Small intestine (tissue), 16 donors: ENCODE results near the gene HMGB1. TPM values are rescaled to one million over a fixed set of nuclear protein-coding genes. Genes with fewer than 3 reads are reported as not detected.

ENCODE experiments used
- DNase-seq, 2 donors: peaks; one replicate each; pipeline versions ENCODE4 v3.0.0 to v3.0.0-alpha.2; 2013
- FAIRE-seq: peaks from 2 replicates; lab custom pipeline; 2012; peaks lifted over from hg19 to GRCh38; lab: Jason Lieb, UNC
- H3K27ac ChIP-seq, 3 donors: one replicate each; pipeline ENCODE4 v1.5.1; 2013; ENCODE audit warnings: low read length in 2 of 3, mild to moderate bottlenecking in 2 of 3, control low read depth in 1 of 3, inconsistent platforms in 1 of 3, low read depth in 1 of 3, moderate library complexity in 1 of 3
- H3K27me3 ChIP-seq, 3 donors: one replicate each; pipeline ENCODE4 v1.6.1; 2013; ENCODE audit warnings: low read length in 3 of 3, inconsistent platforms in 1 of 3; ENCODE audit not compliant: control insufficient read depth in 3 of 3, insufficient read depth in 3 of 3
- H3K36me3 ChIP-seq, 3 donors: one replicate each; pipeline ENCODE4 v1.6.1; 2013; ENCODE audit warnings: low read length in 3 of 3, inconsistent platforms in 1 of 3, low read depth in 1 of 3, mild to moderate bottlenecking in 1 of 3, moderate library complexity in 1 of 3; ENCODE audit not compliant: control insufficient read depth in 3 of 3, insufficient read depth in 2 of 3
- H3K4me1 ChIP-seq, 3 donors: one replicate each; pipeline ENCODE4 v1.6.1; 2013; ENCODE audit warnings: low read length in 2 of 3, inconsistent platforms in 1 of 3, low read depth in 1 of 3, mild to moderate bottlenecking in 1 of 3, moderate library complexity in 1 of 3; ENCODE audit not compliant: control insufficient read depth in 3 of 3, insufficient read depth in 2 of 3
- H3K4me3 ChIP-seq, 3 donors: one replicate each; pipeline ENCODE4 v1.5.1; 2013; ENCODE audit warnings: low read length in 3 of 3, control low read depth in 1 of 3, inconsistent platforms in 1 of 3, low read depth in 1 of 3, mild to moderate bottlenecking in 1 of 3, moderate library complexity in 1 of 3
- H3K9me3 ChIP-seq, 2 donors: one replicate each; pipeline ENCODE4 v1.6.1; 2013; ENCODE audit warnings: low read depth in 1 of 2, low read length in 1 of 2; ENCODE audit not compliant: control insufficient read depth in 2 of 2, insufficient read depth in 1 of 2
- WGBS, 3 donors: extraction: QIAGEN DNeasy Blood & Tissue Kit; methylation state at CpG; one replicate each; pipeline ENCODE4 v1.1.7; 2013; 5-methylcytosine and 5-hydroxymethylcytosine counted together
- long read RNA-seq, 10 donors: transcript quantifications; one replicate each; lab custom pipeline, GENCODE V29; 2026
- polyA plus RNA-seq, 4 donors: library from polyadenylated mRNA; stranded (reverse) in 3 of 4; unstranded in 1 of 4; fragments of 200-250 nt in 3 of 4; fragments of 120-200 nt in 1 of 4; gene quantifications; one replicate each; pipeline versions ENCODE4 v1.2.1 to v1.2.3, GENCODE V29; 2013
- donor health status: healthy with polysubstance abuse.
- donor health status: control.
- donor health status: control.
- donor health status: Bipolar disorder and iron deficiency.
- donor health status: healthy.

The HMGB1 gene
- polyA plus RNA-seq = 100 to 1,000 TPM; 244 to 598 (median 374) TPM
- long read RNA-seq, donor 1, full-length matches to known transcripts = 368 of 1,128 reads
- long read RNA-seq, donor 1, partial matches to known transcripts = 753 of 1,128 reads
- long read RNA-seq, donor 1, other reads (novel, unspliced or antisense) = 7 of 1,128 reads
- long read RNA-seq, donor 2, full-length matches to known transcripts = 80 of 194 reads
- long read RNA-seq, donor 2, partial matches to known transcripts = 114 of 194 reads
- long read RNA-seq, donor 2, other reads (novel, unspliced or antisense) = 0 of 194 reads
- long read RNA-seq, donor 3, full-length matches to known transcripts = 200 of 388 reads
- long read RNA-seq, donor 3, partial matches to known transcripts = 188 of 388 reads
- long read RNA-seq, donor 3, other reads (novel, unspliced or antisense) = 0 of 388 reads
- long read RNA-seq, donor 4, full-length matches to known transcripts = 16 of 16 reads
- long read RNA-seq, donor 4, partial matches to known transcripts = 0 of 16 reads
- long read RNA-seq, donor 4, other reads (novel, unspliced or antisense) = 0 of 16 reads
- long read RNA-seq, donor 5, full-length matches to known transcripts = 85 of 165 reads
- long read RNA-seq, donor 5, partial matches to known transcripts = 80 of 165 reads
- long read RNA-seq, donor 5, other reads (novel, unspliced or antisense) = 0 of 165 reads
- long read RNA-seq, donor 6, full-length matches to known transcripts = 133 of 338 reads
- long read RNA-seq, donor 6, partial matches to known transcripts = 205 of 338 reads
- long read RNA-seq, donor 6, other reads (novel, unspliced or antisense) = 0 of 338 reads
- long read RNA-seq, donor 7 = 0 reads
- long read RNA-seq, donor 8, full-length matches to known transcripts = 35 of 68 reads
- long read RNA-seq, donor 8, partial matches to known transcripts = 33 of 68 reads
- long read RNA-seq, donor 8, other reads (novel, unspliced or antisense) = 0 of 68 reads
- long read RNA-seq, donor 9, full-length matches to known transcripts = 66 of 126 reads
- long read RNA-seq, donor 9, partial matches to known transcripts = 60 of 126 reads
- long read RNA-seq, donor 9, other reads (novel, unspliced or antisense) = 0 of 126 reads
- long read RNA-seq, donor 10, full-length matches to known transcripts = 285 of 1,033 reads
- long read RNA-seq, donor 10, partial matches to known transcripts = 742 of 1,033 reads
- long read RNA-seq, donor 10, other reads (novel, unspliced or antisense) = 6 of 1,033 reads

- 0% methylated on average over 44 to 57 of the region's 57 CpGs for WGBS, 3 donors
- H3K27ac ChIP-seq = peak within 1 kb of the TSS; percentile 94 to 100 (median 100)
- no peaks in the 10 kb centered on the region for H3K9me3 ChIP-seq
- H3K4me1 ChIP-seq = peaks cover 0 to 15% (median 0%) of the 10 kb centered on the region in 3 donors
- FAIRE-seq = no peak
- DNase-seq = peak; percentile 97 to 99
- H3K36me3 ChIP-seq = peaks cover 0 to 3% (median 0%) of the 10 kb centered on the region in 3 donors
- peak within 1 kb of the TSS; percentile 50 to 97 (median 95) for H3K4me3 ChIP-seq
- no peaks in the 10 kb centered on the region for H3K27me3 ChIP-seq
Observed at GRCh38 chr13:30465593-30466357, at the start of gene HMGB1. TSS of gene HMGB1 (minus strand) at chr13:30465936. CDS start at chr13:30463680, 2,256 bp downstream.

DNA sequence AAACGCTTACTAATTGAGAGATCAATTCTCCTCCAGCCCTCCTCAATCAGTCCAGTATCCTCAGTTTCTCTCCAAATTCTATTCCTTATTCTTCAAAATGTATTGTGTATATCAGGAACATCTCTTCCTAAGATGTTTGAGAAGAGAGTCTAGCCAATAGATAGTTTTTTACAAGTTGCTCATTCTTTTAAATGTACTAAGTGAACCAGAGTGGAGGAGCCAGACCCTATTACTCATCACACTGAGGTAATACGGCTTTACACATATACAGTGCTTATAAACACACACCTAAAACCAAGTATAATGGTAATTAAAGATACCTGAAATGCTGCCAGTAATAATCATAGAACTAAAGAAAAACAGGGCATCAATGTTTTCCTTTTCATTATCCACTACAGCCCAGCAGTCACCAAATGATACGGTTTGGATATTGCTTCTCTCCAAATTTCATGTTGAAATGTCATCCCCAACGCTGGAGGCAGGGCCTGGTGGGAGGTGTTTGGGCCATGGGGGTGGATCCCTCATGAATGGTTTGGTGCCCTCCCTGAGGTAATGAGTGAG lies 45.2 kb upstream of the HMGB1 start:
- DNase-seq = no peak
- no peaks in the 10 kb centered on the region for H3K36me3 ChIP-seq
- no peaks in the 10 kb centered on the region for H3K27me3 ChIP-seq
- H3K27ac ChIP-seq = no peak overlapping the region
- H3K9me3 ChIP-seq = no peaks in the 10 kb centered on the region
- no peaks in the 10 kb centered on the region for H3K4me1 ChIP-seq
- no peak for FAIRE-seq
- no peak overlapping the region for H3K4me3 ChIP-seq
- WGBS, 3 donors = 79 to 89% (median 84%) methylated on average over 4 of the region's 4 CpGs

- H3K4me3 ChIP-seq = no peak overlapping the region
- no peaks in the 10 kb centered on the region for H3K27me3 ChIP-seq
- WGBS, 3 donors = 73 to 97% (median 89%) methylated on average over 4 of the region's 4 CpGs
- no peaks in the 10 kb centered on the region for H3K36me3 ChIP-seq
- H3K9me3 ChIP-seq = no peaks in the 10 kb centered on the region
- H3K4me1 ChIP-seq = no peaks in the 10 kb centered on the region
- FAIRE-seq (no peak), DNase-seq (no peak)
- no peak overlapping the region for H3K27ac ChIP-seq
Observed at GRCh38 chr13:30510091-30510490, 44.4 kb upstream of the HMGB1 start.

DNA sequence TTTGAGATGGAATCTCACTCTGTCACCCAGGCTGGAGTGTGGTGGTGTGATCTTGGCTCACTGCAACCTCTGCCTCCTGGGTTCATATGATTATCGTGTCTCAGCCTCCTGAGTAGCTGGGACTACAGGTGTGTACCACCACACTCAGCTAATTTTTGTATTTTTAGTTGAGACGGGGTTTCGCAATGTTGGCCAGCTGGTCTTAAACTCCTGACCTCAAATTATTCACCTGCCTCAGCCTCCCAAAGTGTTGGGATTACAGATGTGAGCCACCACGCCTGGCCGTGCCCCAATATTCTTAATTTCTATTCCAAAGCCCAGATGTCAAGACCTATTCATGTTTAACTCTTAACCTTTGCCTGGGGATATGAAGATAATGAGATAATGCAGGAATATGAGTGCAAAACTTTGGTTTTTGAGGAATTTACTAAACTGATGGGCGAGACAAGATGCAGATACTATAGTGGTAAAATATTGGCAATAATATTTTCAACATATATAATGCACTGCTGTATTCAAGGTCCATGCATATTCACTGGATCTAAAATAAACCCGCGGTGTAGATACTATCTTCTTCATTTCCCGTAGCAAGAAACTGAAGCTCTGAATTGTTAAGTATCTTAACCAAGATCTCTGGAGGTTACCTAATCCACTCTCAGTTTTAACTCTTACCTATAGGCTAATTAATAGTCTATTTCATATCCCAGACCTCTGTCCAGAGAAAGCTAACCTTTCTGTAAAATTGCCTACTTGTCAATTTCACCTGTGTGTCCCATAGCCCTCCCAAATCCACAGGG lies 43.7 kb upstream of the HMGB1 start:
- Histone ChIP-seq H3K27me3 (no peaks in the 10 kb centered on the region), H3K9me3 (no peaks in the 10 kb centered on the region), H3K4me1 (no peaks in the 10 kb centered on the region), H3K27ac (no peak overlapping the region), H3K4me3 (no peak overlapping the region), H3K36me3 (no peaks in the 10 kb centered on the region)
- WGBS, 3 donors = 90 to 92% (median 90%) methylated on average over 9 of the region's 9 CpGs
- FAIRE-seq (no peak), DNase-seq (no peak)

GRCh38 chr13:30504081-30504480 lies 38.3 kb upstream of the HMGB1 start:
- peak in 1 of 2 donors; percentile 23 for DNase-seq
- no peak for FAIRE-seq
- WGBS, 3 donors = 34 to 48% (median 39%) methylated on average over 1 of the region's 1 CpG

DNA sequence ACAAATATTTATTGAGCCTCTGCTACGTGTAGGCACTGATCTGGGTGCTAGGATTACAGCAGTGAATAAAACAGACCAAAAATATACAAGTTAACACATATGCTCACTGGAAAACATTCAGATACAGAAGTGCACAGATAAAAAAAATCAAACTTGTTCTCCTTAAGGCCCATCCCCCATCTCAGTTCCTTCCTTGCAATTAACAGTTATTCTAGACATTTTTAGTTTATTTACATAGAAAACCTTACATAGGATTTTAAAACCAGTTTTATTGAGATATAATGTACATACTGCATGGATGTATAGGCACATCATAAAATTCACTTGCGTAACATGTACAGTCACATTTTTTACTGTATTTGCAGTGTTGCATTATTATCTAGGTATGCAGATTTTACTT lies 36.5 kb upstream of the HMGB1 start:
- no peak for FAIRE-seq
- no peak overlapping the region for H3K27ac ChIP-seq

More at GRCh38 chr13:30504081-30504480, 38.3 kb upstream of the HMGB1 start:
- no peaks in the 10 kb centered on the region for H3K36me3 ChIP-seq
- H3K27me3 ChIP-seq = no peaks in the 10 kb centered on the region
- H3K4me3 ChIP-seq = no peak overlapping the region
- H3K27ac ChIP-seq = no peak overlapping the region
- H3K4me1 ChIP-seq = no peaks in the 10 kb centered on the region
- no peaks in the 10 kb centered on the region for H3K9me3 ChIP-seq

GRCh38 chr13:30499338-30499737 lies 33.6 kb upstream of the HMGB1 start:
- Histone ChIP-seq H3K4me3 (no peak overlapping the region), H3K36me3 (no peaks in the 10 kb centered on the region)
- 71 to 91% (median 89%) methylated on average over 3 of the region's 3 CpGs for WGBS, 3 donors

More for the DNA sequence above, 36.5 kb upstream of the HMGB1 start:
- WGBS, 3 donors = 83 to 92% (median 85%) methylated on average over 2 of the region's 2 CpGs
- Histone ChIP-seq H3K4me3 (no peak overlapping the region), H3K4me1 (no peaks in the 10 kb centered on the region), H3K27me3 (no peaks in the 10 kb centered on the region), H3K9me3 (no peaks in the 10 kb centered on the region), H3K36me3 (no peaks in the 10 kb centered on the region)
- no peak for DNase-seq

More at GRCh38 chr13:30499338-30499737, 33.6 kb upstream of the HMGB1 start:
- FAIRE-seq (no peak), DNase-seq (no peak)
- Histone ChIP-seq H3K9me3 (no peaks in the 10 kb centered on the region), H3K4me1 (no peaks in the 10 kb centered on the region), H3K27ac (no peak overlapping the region), H3K27me3 (no peaks in the 10 kb centered on the region)
